HG02678 (cell line): ENCODE results near the gene KRTAP10-1.

Experiments
- ATAC-seq: cut with Tn5 transposase; IDR thresholded peaks from one replicate; pipeline ENCODE4 v1.9.1; 2021; ENCODE audit warnings: mild to moderate bottlenecking, moderate library complexity; ENCODE audit not compliant: unreplicated experiment

Gene KRTAP10-1

DNA sequence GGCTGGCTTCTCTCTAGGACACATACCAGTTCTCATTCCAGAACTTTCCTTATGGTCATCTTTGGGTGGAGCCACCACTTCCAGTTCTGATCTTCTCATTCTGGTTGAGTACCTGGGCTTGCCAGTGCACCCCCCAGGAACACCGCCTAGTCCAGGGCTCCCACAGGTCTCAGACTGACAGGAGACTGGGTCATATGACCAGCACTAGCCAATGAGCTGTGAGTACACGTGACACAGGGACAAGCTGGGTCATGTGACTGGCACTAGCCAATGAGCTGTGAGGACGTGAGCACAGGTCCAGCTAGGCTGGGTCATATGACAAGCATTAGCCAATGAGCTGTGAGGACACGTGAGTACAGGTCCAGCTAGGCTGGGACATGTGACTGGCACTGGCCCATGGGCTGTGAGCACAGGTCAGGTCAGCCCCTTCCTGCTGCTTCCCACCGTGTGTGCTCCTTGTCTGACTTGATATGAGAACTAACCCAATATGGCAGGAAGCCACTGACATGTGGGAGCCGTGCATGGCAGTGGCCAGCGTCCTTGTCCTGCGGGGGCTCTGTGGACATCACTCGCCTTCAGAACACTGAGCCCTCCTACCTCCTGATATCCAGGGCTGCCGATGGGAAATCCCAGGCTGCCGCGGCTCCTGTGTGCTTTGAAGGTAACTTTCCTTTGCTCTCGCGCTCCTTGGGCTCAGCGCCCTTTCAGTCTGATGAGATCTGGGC lies 22.7 kb downstream of the KRTAP10-1 start:
- ATAC-seq, result no peak

DNA sequence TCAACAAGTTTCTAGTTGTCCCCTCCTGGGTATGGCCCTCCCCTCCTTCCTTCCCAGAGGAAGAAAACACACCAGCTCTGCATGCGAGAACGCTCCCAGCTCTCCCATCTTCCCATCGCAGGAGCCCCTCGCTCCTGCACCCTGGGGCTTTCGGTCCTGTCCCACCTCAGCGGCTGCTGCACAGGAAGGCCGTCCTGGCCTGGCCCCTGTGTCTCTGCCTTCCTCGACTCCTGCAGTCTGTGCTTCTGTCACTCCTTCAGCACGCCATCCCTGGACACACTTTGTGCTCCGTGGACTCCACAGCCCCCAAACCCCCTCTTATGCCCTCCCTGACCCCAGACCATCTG lies 23.2 kb downstream of the KRTAP10-1 start:
- ATAC-seq, result no peak

DNA sequence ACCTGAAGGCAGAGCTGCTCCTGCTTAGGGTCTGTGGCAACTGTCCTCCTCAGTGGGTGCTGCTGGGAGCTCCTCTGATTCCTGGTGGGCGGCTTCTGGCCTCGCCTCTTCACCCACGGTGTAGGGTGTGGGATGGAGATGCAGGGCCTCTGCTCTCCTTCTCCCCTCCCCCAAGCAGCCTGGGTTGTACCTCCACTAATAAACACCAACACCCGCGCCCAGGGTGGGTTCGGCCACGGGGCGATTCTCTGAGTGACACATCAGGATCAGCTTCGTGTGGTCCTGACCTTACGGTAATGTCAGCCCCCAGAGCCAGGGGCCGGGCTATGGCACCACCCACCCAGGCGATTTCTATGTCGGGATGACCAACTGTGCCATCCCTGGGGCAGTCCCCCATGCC lies 23.7 kb downstream of the KRTAP10-1 start:
- no peak for ATAC-seq

DNA sequence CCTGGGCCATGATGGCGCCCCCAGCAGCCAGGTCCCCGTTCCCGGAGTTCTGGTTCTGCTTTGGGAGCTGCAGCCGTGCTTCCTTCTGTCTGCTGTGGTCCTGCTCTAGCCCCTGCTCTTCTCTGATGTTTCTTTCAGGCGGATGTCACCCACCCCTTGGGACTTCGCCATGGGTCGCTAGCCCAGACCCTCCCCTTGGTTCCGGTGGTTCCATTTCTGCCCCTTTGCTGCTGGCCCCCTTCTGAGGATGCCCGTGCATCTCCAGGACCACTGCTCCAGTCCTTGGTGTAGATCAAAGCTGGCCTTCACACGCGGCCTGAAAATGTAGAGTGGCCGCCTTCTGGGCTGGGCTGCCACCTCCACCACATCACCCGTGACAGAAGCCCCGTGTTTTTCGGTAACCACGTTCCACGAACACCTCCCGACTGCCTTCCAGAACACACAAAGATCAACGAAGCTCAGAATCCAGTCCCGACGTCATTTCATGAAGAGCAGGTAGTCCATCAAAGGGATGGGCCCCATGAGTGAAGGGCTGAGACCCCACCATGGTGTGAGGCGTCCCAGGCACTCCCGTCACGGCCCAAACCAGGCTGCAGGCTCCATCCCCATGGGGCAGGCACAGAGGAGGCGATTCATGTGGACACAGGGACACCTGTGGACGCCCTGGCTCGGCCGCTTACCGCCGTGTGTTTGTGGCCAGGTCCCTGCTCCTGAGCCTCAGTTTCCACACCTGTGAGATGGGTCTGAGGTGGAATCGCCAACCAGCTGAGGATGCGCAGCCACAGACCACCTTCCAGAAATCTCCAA lies 24.4 kb downstream of the KRTAP10-1 start:
- ATAC-seq, result no peak

DNA sequence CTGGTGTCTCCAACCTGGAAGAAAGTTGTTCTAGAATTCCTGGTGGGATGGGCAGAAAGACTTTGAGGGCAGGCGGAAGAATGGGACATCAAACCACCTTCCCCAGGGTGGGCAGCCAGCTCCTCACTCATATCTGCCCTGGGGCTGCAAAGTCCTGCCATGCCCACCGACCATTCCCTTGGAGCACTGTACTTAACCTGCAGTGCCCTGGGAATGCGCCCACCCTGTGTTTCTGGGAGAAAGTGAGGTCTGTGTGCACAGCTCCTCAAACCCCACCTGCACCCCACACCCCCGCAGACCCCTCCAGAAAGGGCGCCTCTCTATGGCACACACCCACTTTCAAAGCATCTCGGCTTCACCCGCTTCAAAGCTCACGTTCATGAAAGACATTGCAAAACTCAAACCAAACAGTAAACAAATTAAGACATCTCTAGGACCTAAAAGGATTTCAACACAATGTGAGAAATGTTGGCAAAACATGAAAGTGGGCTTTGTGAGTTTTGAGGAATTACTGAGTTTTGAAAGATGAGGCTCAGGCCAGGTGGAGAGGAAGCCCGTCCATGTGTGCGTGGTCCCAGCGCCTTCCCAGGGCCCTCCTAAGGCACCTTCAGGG lies 25.1 kb downstream of the KRTAP10-1 start:
- no peak for ATAC-seq

DNA sequence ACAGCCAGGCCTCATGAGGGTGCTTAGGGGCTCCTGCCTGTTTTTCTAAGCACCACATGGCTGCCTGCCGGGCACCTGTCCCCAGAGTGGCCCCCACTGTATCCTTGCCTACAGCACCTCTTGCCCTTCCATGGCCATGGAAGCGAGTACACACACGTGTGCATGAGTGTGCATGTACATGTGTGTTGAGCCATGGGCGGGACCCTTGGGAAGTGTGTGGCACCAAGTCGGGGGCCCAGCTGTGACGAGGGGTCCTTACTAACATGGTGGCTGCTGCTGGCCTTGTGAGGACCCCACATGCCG lies 25.8 kb downstream of the KRTAP10-1 start:
- ATAC-seq, result no peak

DNA sequence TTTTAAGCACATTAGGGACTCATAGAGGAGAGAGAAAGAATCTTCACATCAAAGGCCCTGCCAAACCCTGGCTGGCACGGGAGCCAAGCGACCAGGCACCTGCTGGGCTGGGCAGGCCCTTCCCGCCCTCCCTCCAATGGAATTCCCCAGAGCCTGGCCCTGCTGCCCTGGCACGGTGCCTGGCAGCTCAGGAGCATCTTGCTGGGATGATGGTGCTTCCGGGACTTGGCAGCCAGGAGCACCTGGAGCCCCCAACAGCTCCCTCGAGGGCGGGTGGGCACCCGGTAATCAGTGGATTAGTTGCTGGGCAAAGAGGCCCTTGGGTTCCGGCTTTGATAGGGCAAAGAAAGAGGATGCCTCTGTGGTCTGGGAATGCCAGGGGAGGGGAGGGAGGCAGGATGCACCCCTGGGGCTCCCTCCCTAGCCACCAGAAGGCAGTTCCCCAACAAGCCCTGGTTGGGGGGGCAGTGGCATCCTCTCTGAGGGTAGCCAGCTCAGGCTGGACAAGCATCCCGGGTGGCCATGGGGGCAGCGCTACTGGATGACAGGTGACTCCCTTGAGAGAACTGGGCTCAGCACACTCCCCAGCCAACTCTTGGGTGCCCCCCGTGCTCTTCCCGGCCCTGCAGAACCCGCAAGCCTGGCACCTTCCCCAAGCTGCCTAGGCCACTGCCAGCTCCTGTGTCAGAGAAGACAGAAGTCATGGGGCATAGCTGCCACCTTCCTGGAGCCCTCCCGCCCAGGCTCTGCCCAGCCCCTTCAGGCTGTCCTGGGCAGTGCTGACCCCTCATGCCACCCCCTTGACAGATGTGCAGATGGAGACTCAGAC lies 26.4 kb downstream of the KRTAP10-1 start:
- no peak for ATAC-seq

DNA sequence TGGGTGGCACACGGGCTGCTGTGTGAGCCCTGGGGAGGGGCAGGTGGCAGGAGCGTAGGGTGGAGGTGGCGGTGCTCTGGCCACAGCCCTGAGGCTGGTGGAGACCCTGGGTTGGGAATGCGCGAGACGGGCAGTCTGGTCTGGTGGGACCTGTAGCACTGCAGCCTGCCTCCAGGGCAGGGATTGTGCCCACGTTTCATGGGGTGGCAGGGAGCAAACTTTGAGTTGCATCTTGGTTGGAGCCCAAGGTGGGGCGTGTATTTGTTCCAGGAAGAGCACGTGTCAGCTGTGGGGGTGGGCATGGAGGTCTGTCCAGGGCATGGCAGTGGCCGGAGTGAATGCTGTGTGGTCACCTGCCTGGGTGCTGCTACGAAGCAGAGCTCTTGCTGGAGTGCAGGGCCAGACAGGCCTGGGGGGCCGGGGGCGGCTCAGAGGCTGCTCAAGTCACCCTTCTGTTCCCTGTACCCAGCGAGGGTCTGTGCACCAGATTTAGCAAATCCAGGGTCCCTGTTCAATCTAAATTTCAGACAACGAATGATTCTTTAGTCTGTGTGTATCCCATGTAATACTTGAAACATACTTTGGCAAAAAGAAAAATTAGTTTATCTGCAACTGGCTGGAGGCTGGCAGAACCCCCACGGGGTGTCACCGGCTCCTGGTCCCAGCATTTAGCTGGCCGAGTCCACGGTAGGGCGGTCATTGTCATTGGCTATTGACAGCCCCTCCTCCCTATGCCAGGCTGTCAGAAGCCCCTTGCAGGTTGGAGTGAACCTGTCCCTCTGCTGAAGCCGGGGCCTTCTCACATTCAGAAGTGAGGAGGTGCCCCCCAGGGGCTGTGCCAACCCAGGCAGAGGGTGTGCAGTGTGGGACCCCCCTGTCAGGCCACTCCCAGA lies 27.3 kb downstream of the KRTAP10-1 start:
- no peak for ATAC-seq

DNA sequence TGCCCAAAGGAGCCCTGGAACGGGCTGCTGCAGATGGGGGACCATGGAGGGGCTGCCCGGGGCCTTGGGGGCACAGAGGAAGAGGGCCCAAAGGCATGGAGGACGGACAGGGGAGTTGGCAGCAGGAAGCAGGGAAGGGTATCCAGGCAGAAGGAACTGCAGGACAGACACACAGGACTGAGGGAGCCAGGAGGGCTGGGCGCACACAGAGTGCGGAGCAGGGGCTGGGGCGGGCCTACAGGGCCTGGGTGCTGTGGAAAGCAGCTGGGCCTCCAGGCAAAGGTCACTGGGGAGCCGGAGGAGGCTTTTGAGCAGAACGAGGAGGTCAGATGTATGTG lies 28.1 kb downstream of the KRTAP10-1 start:
- no peak for ATAC-seq

DNA sequence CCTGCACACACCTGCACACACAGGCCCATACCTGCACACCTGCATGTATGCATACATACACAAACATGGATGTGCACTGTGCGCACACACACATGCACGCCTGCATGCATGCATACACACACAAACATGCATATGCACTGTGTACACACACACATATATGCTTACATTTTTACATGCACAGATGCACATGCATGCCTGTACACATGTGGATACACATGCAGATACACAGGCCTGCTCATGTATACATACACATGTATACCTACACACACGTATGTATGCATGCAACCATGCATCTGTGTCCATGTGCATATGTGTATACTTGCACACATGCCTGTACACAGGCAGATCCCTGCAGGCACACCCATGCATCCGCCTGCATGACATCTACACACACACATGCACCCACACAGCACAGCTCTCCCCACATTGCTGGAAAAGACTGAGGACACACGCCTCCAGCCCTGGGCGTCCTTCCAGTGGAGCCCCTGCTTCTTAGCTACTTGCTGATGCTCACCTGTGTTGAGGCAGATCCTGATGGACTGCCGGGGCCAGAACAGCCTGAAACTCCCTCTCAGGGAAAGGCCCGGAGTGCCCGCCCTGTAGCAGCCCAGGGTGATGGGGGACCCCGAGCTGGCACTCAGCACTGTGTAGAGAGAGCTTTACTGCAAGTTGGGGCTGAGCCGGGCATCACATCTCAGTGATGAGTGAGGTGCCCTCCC lies 28.6 kb downstream of the KRTAP10-1 start:
- ATAC-seq, result no peak

DNA sequence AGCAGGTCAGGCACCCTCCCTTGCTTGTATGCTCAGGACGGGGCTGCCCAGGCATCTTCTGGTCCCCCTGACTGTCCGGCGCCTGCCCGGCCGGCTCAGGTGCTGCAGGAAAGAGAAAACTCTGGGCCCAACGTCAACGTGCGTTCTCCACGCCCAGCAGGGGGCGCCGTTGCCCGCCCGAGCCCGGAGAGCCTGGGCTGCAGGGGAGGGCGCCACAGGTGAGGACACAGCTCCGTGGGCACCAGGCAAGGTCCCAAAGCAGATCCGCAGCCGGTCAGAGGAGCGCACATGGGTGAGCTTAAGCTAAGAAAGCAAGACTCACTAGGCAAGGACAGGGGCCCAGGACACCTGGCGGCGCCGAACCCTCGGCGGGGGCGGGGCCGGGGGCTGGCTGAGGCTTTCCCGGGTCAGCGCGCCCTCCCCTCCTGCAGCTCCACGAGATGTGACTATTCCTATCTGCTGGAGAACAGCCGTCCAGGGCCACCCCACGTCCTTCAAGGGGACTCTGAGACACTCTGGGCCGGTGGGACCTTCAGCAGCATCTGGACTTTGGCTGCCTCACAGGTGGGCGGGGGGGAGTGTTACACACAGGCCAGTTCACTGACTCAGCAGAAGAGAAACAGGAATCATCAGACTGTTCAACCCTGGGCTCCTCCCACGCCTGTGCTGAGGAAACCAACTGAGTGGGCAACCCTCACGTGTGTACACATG lies 29.3 kb downstream of the KRTAP10-1 start:
- no peak for ATAC-seq

DNA sequence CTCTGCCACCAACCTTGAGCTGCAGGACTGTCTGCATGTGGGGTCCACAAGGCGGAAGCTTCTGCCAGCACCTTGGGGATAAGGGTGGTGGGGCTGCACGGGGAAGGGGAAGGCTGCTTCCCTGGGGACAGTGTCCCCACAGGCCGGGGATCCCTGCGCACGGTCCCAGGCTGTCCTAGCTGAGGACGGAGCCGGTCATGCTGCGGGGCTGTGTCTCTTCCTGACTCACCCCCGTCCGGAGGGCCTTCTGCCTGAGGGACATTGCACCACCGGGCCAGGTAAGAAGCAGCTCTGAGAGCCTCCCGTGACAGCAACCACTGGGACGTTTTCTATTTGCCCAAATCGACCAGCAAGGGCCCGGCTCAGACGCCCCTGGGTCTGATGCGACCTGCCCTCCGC lies 29.9 kb downstream of the KRTAP10-1 start:
- no peak for ATAC-seq

DNA sequence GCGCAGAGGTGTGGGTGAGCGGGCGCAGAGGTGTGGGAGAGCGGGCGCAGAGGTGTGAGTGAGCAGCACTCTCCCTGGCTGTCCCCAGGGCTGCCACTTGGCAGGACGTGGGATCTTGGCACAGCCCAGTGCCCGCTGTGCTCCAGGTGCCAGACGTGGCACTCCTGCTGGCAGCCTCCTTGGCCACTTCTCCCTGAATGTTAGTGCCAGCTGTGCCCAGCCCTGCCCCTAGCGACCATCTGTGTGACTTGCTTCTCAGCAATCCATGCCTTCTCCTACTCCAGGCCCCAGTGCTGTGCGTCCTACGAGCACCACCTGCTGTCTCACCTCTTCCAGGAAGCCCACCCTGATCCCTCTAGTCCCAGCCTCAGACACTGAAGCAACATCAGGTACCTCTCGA lies 30.5 kb downstream of the KRTAP10-1 start:
- no peak for ATAC-seq

DNA sequence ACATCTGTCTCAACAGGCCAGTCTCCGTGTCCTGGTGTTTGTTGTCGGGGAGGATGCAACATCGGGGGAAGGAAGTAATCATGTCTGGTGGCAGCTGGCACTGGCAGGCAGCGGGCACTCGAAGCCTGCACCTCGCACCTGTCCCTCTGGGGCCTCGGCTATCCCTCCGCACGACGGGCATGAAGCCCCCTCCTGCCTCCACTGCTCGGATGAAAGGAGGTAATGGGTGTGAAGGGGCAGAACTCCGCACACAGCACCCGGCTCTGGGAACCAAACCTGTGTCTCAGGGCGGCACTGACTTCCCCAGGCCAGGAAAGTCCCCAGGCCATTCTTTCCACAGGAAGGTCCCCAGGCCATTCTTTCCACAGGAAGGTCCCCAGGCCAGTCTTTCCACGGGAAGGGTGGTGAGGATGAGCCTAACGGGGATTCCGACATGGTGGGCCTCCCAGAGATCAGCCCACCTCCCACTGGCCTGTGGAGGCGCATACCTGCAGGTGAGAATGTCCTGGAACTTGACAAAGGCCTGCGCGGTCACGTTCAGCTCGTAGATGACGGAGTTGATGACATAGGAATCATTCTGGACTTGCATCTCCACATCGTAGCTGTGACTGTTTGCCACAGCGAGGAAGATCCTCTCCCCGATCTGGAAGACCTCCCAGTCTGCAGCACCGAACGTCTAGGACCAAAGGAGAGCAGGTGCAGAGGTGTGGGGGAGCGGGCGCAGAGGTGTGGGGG lies 31.1 kb downstream of the KRTAP10-1 start:
- no peak for ATAC-seq

DNA sequence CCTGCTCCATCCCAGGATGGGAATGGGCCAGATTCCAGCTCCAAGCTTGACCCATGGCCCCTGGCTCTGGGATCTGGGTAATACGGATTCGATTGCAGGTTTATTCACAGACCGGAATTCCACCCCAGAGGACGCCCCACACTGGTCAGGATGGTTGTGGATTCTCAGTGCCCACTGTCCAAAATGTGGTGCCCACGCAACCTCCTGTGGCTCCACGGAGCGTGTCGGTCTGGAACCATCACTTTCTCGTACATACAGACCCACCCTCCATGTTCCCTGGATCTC lies 31.6 kb downstream of the KRTAP10-1 start:
- ATAC-seq, result no peak

DNA sequence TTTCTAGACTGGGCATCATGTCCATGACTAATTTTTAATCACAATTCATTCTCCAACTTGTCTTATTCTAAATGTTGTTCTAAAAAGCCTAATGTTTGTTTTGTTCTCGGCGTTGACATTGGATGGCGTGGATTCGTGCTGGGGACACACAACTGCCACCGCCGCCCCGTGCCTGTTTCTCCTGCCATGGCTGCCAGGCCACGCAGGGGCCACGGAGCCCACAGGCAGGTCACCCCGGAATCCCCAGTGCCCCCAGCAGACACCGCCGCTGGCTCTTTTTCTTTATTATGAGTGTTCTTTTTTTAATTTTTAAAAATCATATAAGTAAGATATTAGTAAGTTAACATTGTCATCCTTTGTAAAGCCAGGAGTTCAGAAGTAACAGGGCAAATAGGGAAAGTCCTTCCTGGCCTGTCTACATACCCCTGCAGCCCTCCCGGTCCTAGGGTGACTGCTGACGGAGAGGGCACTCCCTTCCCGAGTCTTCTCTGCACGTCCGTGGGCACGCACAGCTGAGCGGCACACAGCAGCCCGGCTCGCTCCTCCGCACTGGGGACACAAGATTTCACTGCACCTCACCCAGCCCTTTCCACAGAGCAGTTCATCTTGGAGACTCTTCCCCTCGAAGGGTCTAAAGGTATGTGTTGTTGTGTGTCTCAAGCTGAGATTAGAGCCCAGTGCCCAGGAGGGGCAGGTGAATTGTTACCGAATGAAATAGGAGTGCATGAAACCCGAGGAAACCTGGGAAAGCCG lies 32.1 kb downstream of the KRTAP10-1 start:
- ATAC-seq, result no peak

DNA sequence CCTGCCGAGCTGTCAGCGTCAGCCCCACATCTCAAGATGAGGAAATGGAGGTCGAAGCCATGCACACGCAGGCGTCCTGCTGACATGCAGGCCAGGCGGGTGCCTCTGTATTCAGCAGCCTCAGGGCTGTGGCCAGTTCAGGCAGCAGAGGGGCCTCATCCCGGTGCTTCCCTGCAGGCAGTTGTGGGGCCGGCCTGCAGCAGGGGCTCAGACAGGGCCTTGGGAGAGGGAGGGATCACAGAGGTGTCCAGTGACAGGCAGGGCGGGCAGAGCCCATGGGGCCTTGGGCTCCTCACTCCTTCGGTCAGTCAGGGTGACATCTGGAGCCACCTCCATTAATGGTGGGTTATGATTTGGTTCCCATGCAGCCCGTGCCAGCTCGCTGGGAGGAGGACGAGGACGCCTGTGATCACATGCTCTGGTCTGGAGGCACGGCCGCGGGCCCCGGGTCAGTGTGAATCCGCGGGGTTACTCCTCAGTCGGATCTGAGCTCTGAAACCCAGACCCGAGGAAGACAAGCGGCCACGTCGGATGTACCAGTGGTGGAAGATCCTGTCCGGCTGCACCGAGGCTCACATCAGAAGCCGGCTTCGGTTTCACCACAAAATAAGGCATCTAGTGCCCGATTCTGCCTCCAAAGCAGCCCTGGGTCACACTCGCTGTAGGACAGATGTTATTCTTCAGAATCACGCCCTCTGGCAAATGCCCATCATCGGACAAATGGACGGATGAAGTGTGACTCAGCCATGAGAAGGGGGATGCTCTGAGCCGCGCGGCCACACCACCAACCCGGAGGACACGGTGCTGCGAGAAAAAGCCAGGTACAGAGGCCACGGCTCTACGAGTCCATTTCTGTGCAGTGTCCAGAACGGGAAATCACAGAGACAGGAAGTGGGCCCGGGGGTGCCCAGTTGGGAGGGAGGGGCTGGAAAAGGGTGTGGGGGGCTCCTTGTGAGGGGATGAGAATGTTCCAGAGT lies 33.4 kb downstream of the KRTAP10-1 start:
- ATAC-seq, result no peak
